AG04450 (cell line): Measurements from ENCODE around the gene APOBR. TPM values are rescaled to one million over a fixed set of nuclear protein-coding genes. Genes with fewer than 3 reads are reported as not detected.
"Not testable (repeated sequence)": the region's sequence is repeated elsewhere in the genome, so short reads cannot be mapped to it uniquely, and the experiment has no call there.

Experiments used
- CTCF ChIA-PET: fragments of 300-600, 350-600 bp; formaldehyde crosslinking; extraction: SDS; loops from one replicate; lab custom pipeline; 2022; ENCODE audit warnings: antibody characterized with exemption, inconsistent platforms; lab: Charles Lee
- POLR2A ChIA-PET: fragments of 350-600 bp; formaldehyde crosslinking; extraction: SDS; loops from one replicate; lab custom pipeline; 2021; ENCODE audit warnings: antibody characterized with exemption, inconsistent platforms; lab: Yijun Ruan, JAX
- DNase-seq: peaks from one replicate; pipeline ENCODE4 v3.0.0-alpha.2; 2011; ENCODE audit warnings: low read depth, low spot score
- H3K27ac ChIP-seq: one replicate; pipeline ENCODE4 v1.5.1; 2012; ENCODE audit warnings: low read depth, low read length, control low read depth
- H3K27me3 ChIP-seq: one replicate; pipeline ENCODE4 v1.6.0; 2012; ENCODE audit warnings: low read length; ENCODE audit not compliant: control insufficient read depth, insufficient read depth
- H3K4me3 ChIP-seq: 2 replicates; pipeline ENCODE4 v1.5.1; 2011; ENCODE audit warnings: mild to moderate bottlenecking, low read depth, low read length, control low read depth
- H3K9me3 ChIP-seq: 2 replicates; pipeline ENCODE4 v1.5.1; 2012; ENCODE audit warnings: low read length; ENCODE audit not compliant: control insufficient read depth, insufficient read depth
- CTCF ChIP-seq: IDR thresholded peaks from 2 replicates; pipeline ENCODE4 v1.5.1; 2011; ENCODE audit warnings: low read depth, low read length, control low read depth, inconsistent platforms
- polyA plus RNA-seq: library from polyadenylated mRNA; depleted of rRNA; stranded (reverse); fragments of >200 nt; gene quantifications from 2 replicates; pipeline ENCODE4 v1.2.3, GENCODE V29; 2011

The APOBR gene
- polyA plus RNA-seq, 1 experiment = not detected

DNA sequence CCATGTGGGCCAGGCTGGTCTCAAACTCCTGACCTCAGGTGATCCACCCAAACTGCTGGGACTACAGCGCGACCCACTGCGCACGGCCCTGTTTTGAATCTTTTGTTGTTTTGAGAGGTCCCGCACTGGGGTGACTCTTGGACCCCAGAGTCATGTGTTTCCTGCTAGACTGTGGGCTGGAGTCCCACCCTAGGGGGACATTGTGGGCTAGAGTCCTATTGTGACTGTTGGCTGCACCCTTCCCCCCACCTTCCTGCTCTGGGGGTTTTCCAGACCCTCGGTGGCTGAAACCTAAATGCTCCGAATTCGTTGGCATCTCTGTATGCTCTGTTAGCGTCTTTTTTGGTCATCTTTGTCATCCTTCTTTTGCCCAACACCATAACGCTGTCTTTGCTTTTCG, 28.3 kb downstream of the APOBR start:
- no peak overlapping the region for H3K4me3 ChIP-seq
- H3K27me3 ChIP-seq = no peaks in the 10 kb centered on the region
- no peak overlapping the region for H3K27ac ChIP-seq
- ChIA-PET POLR2A (no interaction called here), CTCF (no interaction called here)
- no peaks in the 10 kb centered on the region for H3K9me3 ChIP-seq
- no peak for TF ChIP-seq CTCF
- no peak for DNase-seq

DNA sequence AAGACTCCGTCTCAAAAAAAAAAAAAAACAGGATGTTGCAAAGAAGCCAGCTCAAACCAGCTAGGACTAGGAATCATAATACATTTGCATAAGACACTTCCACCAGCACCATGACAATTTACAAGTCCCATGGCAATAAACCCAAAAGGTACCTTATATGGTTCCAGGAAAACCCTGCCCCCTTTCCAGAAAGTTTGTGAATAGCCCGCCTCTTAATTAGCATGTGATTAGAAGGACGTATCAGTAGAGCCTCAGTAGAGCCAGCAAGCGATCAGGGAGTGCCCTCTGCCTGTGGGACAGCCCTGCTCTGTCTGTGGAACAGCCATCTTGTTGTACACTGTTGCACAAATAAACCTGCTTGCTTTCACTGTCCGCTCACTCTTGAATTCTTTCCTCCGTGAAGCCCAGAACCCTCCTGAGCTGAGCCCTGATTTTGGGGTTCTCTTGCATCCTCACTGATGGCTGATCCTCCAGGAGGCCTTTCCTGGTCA, 30.3 kb downstream of the APOBR start:
- Histone ChIP-seq H3K27me3 (no peaks in the 10 kb centered on the region), H3K4me3 (no peak overlapping the region), H3K27ac (no peak overlapping the region), H3K9me3 (no peaks in the 10 kb centered on the region)
- CTCF ChIA-PET = no interaction called here
- DNase-seq = no peak
- POLR2A ChIA-PET = no interaction called here
- no peak for TF ChIP-seq CTCF

DNA sequence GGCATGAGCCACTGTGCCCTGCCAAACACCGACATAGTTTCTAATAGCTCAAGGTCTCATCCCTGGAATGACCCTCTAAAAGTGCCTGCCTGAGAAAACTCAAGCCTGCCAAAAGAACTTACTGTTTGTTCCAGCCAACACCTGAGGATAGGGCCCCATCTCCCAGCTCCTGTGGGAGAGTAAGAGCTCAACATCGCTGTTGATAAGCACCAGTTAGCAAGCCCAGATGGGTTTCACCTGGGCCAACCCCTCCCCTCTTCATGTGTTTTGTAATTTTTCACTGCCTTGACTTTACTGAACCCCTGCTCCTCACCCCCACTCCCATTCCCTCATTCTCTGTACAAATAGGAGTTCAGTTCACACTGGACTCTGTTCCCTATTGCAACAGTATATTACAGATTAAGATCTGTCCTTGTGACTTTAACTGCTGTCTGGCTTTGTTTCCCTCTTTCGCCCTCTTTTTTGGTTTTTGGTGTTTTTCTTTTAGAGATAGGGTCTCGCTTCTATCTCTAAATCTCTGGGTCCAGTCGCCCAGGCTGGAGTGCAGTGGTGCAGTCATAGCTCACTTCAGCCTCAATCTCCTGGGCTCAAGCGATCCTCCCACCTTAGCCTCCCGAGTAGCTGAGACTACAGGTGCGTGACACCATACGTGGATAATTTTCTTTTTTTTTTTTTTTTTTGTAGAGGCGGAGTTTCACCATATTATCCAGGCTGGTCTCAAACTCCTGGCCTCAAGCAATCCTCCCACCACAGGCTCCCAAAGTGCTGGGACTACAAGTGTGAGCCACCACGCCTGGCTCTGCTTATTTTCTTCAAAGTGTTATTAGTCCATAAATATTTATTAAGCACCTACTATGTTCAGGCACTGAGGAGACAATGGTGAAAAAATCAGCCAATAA, 32.0 kb downstream of the APOBR start:
- no peak for DNase-seq
- H3K9me3 ChIP-seq = no peaks in the 10 kb centered on the region
- H3K27ac ChIP-seq = no peak overlapping the region
- no peak overlapping the region for H3K4me3 ChIP-seq
- ChIA-PET CTCF (no interaction called here), POLR2A (interaction anchor here (0.6 kb wide), 1 partner anchor 36 kb away, joined by 4 read pairs; no protein-coding TSS in a partner anchor)
- no peaks in the 10 kb centered on the region for H3K27me3 ChIP-seq
- no peak for TF ChIP-seq CTCF

DNA sequence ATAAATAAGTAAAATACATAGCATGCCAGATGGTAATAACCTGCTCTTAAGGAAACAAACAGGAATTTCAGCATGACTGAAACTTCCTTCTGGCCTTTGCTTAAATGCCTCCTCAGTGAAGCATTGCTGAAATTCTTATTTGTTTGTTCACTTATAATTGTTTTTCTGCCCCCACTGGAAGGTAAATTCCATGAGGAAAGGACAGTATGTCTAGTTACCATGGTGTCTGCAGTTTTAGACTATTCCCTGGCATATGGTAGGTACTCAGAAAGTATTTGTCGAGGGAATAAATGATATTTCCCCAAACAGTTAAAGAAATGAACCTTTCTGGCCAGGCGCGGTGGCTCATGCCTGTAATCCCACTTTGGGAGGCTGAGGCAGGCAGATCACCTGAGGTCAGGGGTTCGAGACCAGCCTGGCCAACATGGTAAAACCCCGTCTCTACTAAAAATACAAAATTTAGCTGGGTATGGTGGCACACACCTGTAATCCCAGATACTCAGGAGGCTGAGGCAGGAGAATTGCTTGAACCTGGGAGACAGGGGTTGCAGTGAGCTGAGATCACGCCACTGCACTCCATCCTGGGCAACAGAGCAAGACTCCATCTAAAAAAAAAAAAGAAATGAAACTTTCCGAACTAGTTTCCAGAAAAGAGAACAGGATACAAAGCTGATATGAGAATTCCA, 32.8 kb downstream of the APOBR start:
- CTCF ChIA-PET, H3K4me3 ChIP-seq, DNase-seq, H3K27ac ChIP-seq, H3K9me3 ChIP-seq, H3K27me3 ChIP-seq: not testable (repeated sequence)
- POLR2A ChIA-PET = interaction anchor here (0.7 kb wide), 1 partner anchor 35 kb away, joined by 5 read pairs; the partner anchor contains the start of gene CLN3

- no peak overlapping the region for H3K27ac ChIP-seq
- ChIA-PET CTCF (no interaction called here), POLR2A (interaction anchor here (0.7 kb wide), 1 partner anchor 36 kb away, joined by 5 read pairs; the partner anchor contains the start of gene CLN3)
- H3K4me3 ChIP-seq = no peak overlapping the region
- DNase-seq = no peak
- H3K9me3 ChIP-seq = no peaks in the 10 kb centered on the region
- no peak for TF ChIP-seq CTCF
- no peaks in the 10 kb centered on the region for H3K27me3 ChIP-seq
These were observed 33.5 kb downstream of the APOBR start for GRCh38 chr16:28527985-28528384.
